SU-DHL-6 (cell line): Measurements from ENCODE around the gene LATS2.

ENCODE experiments used
- H2AFZ ChIP-seq: fragments of 200-600 bp; sonication (generic); 2 replicates; pipeline ENCODE4 v1.6.1; 2014; ENCODE audit warnings: low read depth, mild to moderate bottlenecking, moderate library complexity, mixed read lengths, antibody characterized with exemption, low read length; ENCODE audit not compliant: severe bottlenecking
- H3F3A ChIP-seq: fragments of 200-600 bp; shearing (Covaris generic); 2 replicates; pipeline ENCODE4 v1.6.0; 2016; ENCODE audit warnings: antibody characterized with exemption, mild to moderate bottlenecking; ENCODE audit not compliant: insufficient read depth
- H3K27ac ChIP-seq: fragments of 200-600 bp; sonication (generic); 2 replicates; pipeline ENCODE4 v1.5.1; 2016; ENCODE audit warnings: low read depth, mild to moderate bottlenecking, low read length, moderate library complexity, mixed read lengths
- H3K27me3 ChIP-seq: fragments of 200-600 bp; sonication (generic), shearing (Covaris generic); 2 replicates; pipeline ENCODE4 v1.6.0; 2014; ENCODE audit warnings: mild to moderate bottlenecking, low read length
- H3K36me3 ChIP-seq: fragments of 200-600 bp; sonication (generic); 2 replicates; pipeline ENCODE4 v1.6.1; 2014; ENCODE audit warnings: mild to moderate bottlenecking, low read length, mixed read lengths
- H3K4me2 ChIP-seq: fragments of 300-600, 200-600 bp; shearing (Covaris generic), sonication (generic); 2 replicates; pipeline ENCODE4 v1.6.0; 2014; ENCODE audit warnings: low read length, low read depth, mild to moderate bottlenecking; ENCODE audit not compliant: poor library complexity, severe bottlenecking
- H3K4me3 ChIP-seq: fragments of 200-600 bp; sonication (generic); 2 replicates; pipeline ENCODE4 v1.5.1; 2014; ENCODE audit warnings: antibody characterized with exemption, low read length, mild to moderate bottlenecking, mixed read lengths; ENCODE audit not compliant: insufficient read depth, poor library complexity, severe bottlenecking
- H3K79me2 ChIP-seq: fragments of 200-600 bp; sonication (generic); 2 replicates; pipeline ENCODE4 v1.6.1; 2014; ENCODE audit warnings: mild to moderate bottlenecking, low read length, moderate library complexity; ENCODE audit not compliant: insufficient read depth
- H3K9ac ChIP-seq: fragments of 200-600 bp; sonication (generic); 2 replicates; pipeline ENCODE4 v1.7.0; 2014; ENCODE audit warnings: mild to moderate bottlenecking, low read length
- H3K9me2 ChIP-seq: fragments of 200-600 bp; sonication (generic); replicated peaks from 2 replicates; pipeline ENCODE4 v1.6.1; 2014; ENCODE audit warnings: low read length; ENCODE audit not compliant: insufficient read depth
- H3K9me3 ChIP-seq: fragments of 200-600 bp; sonication (generic); 2 replicates; pipeline ENCODE4 v1.6.1; 2014; ENCODE audit warnings: low read length, mixed read lengths; ENCODE audit not compliant: insufficient read depth
- H4K20me1 ChIP-seq: fragments of 200-600 bp; sonication (generic); 2 replicates; pipeline ENCODE4 v1.6.1; 2014; ENCODE audit warnings: low read depth, mild to moderate bottlenecking, antibody characterized with exemption, low read length, moderate library complexity, mixed read lengths
- CTCF ChIP-seq: fragments of 200-600 bp; sonication (generic); IDR thresholded peaks from one replicate; pipeline ENCODE4 v1.5.1; 2017; ENCODE audit warnings: antibody characterized with exemption, mild to moderate bottlenecking, low read length, moderate library complexity; ENCODE audit not compliant: insufficient read depth, poor library complexity, severe bottlenecking
- EZH2phosphoT487 ChIP-seq: fragments of 200-600 bp; sonication (generic), shearing (Covaris generic); conservative IDR thresholded peaks from 2 replicates; pipeline ENCODE4 v1.6.1; 2018; ENCODE audit warnings: mild to moderate bottlenecking, antibody characterized with exemption, low read length, moderate library complexity, mixed read lengths

LATS2 gene

GRCh38 chr13:21061029-21061763 lies at the start of gene LATS2:
TSS of gene LATS2 (minus strand) at chr13:21061586. CDS start at chr13:21046026, 15,560 bp downstream.
- Histone ChIP-seq H2AFZ (no peak within 1 kb of the TSS), H3K9me2 (no peaks in the 10 kb centered on the region), H3K36me3 (no peaks in the 10 kb centered on the region), H3K27ac (no peak within 1 kb of the TSS), H3K4me3 (no peak within 1 kb of the TSS), H3K9ac (no peak within 1 kb of the TSS), H3K79me2 (no peaks in the 10 kb centered on the region), H3K9me3 (no peaks in the 10 kb centered on the region), H3F3A (no peaks in the 10 kb centered on the region), H3K27me3 (no peaks in the 10 kb centered on the region), H3K4me2 (no peak within 1 kb of the TSS), H4K20me1 (no peaks in the 10 kb centered on the region)
- no peak for TF ChIP-seq EZH2phosphoT487
- no peak for TF ChIP-seq CTCF

GRCh38 chr13:21109168-21109567 lies 47.8 kb upstream of the LATS2 start:
- Histone ChIP-seq H3K27me3 (no peaks in the 10 kb centered on the region), H3K4me2 (no peak overlapping the region), H3K27ac (no peak overlapping the region), H3K9me2 (no peaks in the 10 kb centered on the region), H3K79me2 (no peaks in the 10 kb centered on the region), H3F3A (no peaks in the 10 kb centered on the region), H2AFZ (no peak overlapping the region), H3K4me3 (no peak overlapping the region), H4K20me1 (no peaks in the 10 kb centered on the region), H3K9ac (no peak overlapping the region), H3K36me3 (no peaks in the 10 kb centered on the region), H3K9me3 (no peaks in the 10 kb centered on the region)
- TF ChIP-seq CTCF = no peak
- no peak for TF ChIP-seq EZH2phosphoT487

GRCh38 chr13:21106089-21106488 lies 44.7 kb upstream of the LATS2 start:
- no peak overlapping the region for H3K4me2 ChIP-seq
- no peak overlapping the region for H2AFZ ChIP-seq
- no peak overlapping the region for H3K27ac ChIP-seq
- no peaks in the 10 kb centered on the region for H3K27me3 ChIP-seq
- no peak for TF ChIP-seq EZH2phosphoT487
- TF ChIP-seq CTCF = no peak
- no peaks in the 10 kb centered on the region for H3K9me2 ChIP-seq
- no peaks in the 10 kb centered on the region for H3K79me2 ChIP-seq
- no peaks in the 10 kb centered on the region for H3K9me3 ChIP-seq
- no peaks in the 10 kb centered on the region for H3F3A ChIP-seq
- no peaks in the 10 kb centered on the region for H3K36me3 ChIP-seq
- no peak overlapping the region for H3K9ac ChIP-seq
- H4K20me1 ChIP-seq = no peaks in the 10 kb centered on the region
- H3K4me3 ChIP-seq = no peak overlapping the region
